Hepatocyte (in vitro differentiated cells): Measurements from ENCODE around the gene VPS13D.

Experiments used
- EZH2 ChIP-seq: fragments of 200-600 bp; sonication (generic); IDR thresholded peaks from 2 replicates; pipeline ENCODE4 v1.6.1; 2016; ENCODE audit warnings: antibody characterized with exemption, mild to moderate bottlenecking, borderline replicate concordance
- TF ChIP-seq, protein P1 (sequence below): fragments of 200-600 bp; sonication (generic); IDR thresholded peaks from 2 replicates; pipeline ENCODE4 v1.5.1; 2016; ENCODE audit warnings: antibody characterized with exemption, mild to moderate bottlenecking; ENCODE audit not compliant: poor library complexity

DNA sequence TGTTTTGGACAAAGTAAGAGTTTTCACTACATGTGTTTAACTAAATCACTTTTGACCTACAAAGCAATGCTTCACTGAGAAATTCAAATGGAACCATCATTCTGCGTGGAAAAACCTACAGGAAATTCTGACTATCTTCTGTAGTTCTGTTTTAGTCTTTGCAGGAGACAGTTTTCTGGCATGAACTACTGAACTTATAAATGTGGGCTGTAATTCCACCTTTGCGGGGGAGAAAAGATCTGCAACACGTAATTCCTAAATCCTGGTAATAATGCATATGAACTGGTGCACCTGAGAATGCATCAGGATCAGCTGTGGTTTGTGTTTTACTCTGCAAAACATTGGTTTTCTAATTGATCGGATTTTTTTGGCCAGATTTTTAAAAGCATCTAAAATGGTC, 106.0 kb downstream of the VPS13D start:
- TF ChIP-seq, protein P1, sequence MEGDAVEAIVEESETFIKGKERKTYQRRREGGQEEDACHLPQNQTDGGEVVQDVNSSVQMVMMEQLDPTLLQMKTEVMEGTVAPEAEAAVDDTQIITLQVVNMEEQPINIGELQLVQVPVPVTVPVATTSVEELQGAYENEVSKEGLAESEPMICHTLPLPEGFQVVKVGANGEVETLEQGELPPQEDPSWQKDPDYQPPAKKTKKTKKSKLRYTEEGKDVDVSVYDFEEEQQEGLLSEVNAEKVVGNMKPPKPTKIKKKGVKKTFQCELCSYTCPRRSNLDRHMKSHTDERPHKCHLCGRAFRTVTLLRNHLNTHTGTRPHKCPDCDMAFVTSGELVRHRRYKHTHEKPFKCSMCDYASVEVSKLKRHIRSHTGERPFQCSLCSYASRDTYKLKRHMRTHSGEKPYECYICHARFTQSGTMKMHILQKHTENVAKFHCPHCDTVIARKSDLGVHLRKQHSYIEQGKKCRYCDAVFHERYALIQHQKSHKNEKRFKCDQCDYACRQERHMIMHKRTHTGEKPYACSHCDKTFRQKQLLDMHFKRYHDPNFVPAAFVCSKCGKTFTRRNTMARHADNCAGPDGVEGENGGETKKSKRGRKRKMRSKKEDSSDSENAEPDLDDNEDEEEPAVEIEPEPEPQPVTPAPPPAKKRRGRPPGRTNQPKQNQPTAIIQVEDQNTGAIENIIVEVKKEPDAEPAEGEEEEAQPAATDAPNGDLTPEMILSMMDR, result no peak
- no peak for TF ChIP-seq EZH2
